ENCODE measurements around the gene TEKTIP1. TPM values are rescaled to one million over a fixed set of nuclear protein-coding genes. Genes with fewer than 3 reads are reported as not detected.

The TEKTIP1 gene
- total RNA-seq, 1 experiment from 2014 or later: not detected

DNA sequence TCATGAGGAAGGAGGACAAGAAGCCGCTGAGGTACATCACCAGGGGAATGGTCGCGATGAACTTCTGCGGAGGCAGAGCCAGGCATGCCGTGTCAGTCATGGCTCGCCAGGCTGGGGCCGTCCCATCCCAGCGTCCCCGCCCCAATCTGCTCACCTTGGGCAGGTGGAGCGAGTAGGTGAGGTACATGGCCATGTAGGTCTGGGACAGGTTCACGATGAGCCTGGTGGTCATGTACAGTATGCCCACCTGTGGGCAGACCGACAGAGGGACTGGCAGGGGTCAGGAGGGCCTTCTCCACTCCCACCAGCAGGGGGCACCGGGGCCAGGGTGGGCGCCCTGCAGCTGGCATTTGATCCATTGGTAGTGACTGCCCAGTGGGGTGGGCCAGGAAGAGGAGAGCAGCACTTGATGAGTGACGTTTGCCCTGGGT is 8.3 kb downstream of the TEKTIP1 start:
- DNase-seq: peak; percentile 86
- H3K27me3 ChIP-seq (ENCODE audit: control insufficient read depth, insufficient read depth, low read length): no peaks in the 10 kb centered on the region

DNA sequence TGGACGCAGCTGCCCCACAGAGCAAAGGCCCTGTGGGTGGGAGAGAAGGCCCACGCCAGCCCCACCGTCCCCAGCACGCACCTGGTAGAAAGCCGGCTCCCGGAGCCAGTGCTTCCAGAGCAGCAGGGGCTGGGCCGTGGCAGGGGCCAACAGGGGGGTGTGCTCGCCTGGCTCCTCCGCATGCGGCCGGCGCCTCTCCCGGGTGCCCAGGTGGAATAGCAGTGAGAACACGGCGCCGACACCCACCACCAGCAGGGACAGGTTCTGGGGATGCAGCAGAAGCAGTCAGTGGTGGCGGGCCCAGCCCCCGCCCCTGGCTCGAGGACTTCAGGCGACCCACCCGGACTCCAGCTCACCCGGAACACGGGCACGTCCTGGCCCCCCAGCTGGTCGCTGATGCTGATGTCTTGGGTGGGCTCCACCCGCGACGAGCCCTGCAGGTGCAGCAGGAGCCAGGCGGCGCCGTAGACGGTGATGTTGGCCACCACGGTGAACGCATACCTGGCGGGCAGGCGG is 8.9 kb downstream of the TEKTIP1 start:
- no peak for DNase-seq
- no peaks in the 10 kb centered on the region for H3K27me3 ChIP-seq (ENCODE audit: control insufficient read depth, insufficient read depth, low read length)
- H3K4me3 ChIP-seq (ENCODE audit: insufficient read depth, low read depth, low read length): no peak overlapping the region
- H3K36me3 ChIP-seq (replicated peaks; ENCODE audit: control insufficient read depth, insufficient read depth, low read length): peaks cover 1% of the 10 kb centered on the region; the same call in 1 of the 2 replicates

More for the DNA sequence above, 8.3 kb downstream of the TEKTIP1 start:
- Histone ChIP-seq H3K4me3 (ENCODE audit: insufficient read depth, low read depth, low read length) (no peak overlapping the region), H3K36me3 (replicated peaks; ENCODE audit: control insufficient read depth, insufficient read depth, low read length) (peaks cover 1% of the 10 kb centered on the region; the same call in 1 of the 2 replicates)

- DNase-seq: no peak
- Histone ChIP-seq H3K4me3 (ENCODE audit: insufficient read depth, low read depth, low read length) (no peak overlapping the region), H3K36me3 (replicated peaks; ENCODE audit: control insufficient read depth, insufficient read depth, low read length) (peaks cover 1% of the 10 kb centered on the region; the same call in 1 of the 2 replicates), H3K27me3 (ENCODE audit: control insufficient read depth, insufficient read depth, low read length) (no peaks in the 10 kb centered on the region)
Measured at GRCh38 chr19:3548606-3549005, 9.6 kb downstream of the TEKTIP1 start.

DNA sequence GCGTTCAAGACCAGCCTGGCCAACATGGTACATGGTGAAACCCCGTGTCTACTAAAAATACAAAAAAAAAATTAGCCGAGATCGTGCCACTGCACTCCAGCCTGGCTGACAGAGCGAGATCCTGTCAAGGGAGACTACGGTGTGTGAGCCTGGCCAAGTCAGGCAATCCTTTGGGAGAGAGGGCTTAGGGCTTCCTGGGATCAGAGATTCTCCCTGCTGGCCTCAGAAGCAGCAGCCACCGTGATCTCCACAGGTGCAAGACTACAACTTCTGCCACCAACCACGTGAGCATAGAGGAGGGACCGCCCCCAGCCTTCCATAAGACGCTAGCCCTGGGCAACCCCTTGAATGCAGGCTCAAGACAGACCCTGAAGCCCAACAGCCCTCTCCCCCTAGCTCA is 10.8 kb downstream of the TEKTIP1 start:
- H3K36me3 ChIP-seq (replicated peaks; ENCODE audit: control insufficient read depth, insufficient read depth, low read length): peaks cover 1% of the 10 kb centered on the region; the same call in 1 of the 2 replicates
- no peak for DNase-seq
- no peak overlapping the region for H3K4me3 ChIP-seq (ENCODE audit: insufficient read depth, low read depth, low read length)
- H3K27me3 ChIP-seq (ENCODE audit: control insufficient read depth, insufficient read depth, low read length): no peaks in the 10 kb centered on the region

GRCh38 chr19:3550947-3551791 is 12.2 kb downstream of the TEKTIP1 start:
- Histone ChIP-seq H3K36me3 (replicated peaks; ENCODE audit: control insufficient read depth, insufficient read depth, low read length) (no peaks in the 10 kb centered on the region; the same call in 1 of the 2 replicates), H3K27me3 (ENCODE audit: control insufficient read depth, insufficient read depth, low read length) (no peaks in the 10 kb centered on the region), H3K4me3 (ENCODE audit: insufficient read depth, low read depth, low read length) (no peak overlapping the region)
- no peak for DNase-seq

DNA sequence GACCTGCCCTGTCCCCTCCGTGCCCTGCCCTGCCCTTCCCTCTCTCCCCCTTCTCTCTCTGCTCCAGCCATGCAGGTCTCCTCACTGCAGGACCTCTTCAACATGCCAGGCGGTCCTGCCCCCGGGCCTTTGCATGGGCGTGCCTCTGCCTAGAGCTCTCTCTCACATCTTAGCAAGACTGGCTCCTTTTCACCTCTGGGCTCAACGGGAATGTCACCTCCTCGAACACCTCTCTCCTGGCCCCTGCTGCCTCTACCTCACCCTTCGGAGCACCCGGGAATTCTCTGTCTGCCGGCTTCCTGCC is 12.8 kb downstream of the TEKTIP1 start:
- H3K36me3 ChIP-seq (replicated peaks; ENCODE audit: control insufficient read depth, insufficient read depth, low read length): no peaks in the 10 kb centered on the region; the same call in 1 of the 2 replicates
- DNase-seq: no peak
- no peaks in the 10 kb centered on the region; the same call in 1 of the 2 replicates for H3K27me3 ChIP-seq (ENCODE audit: control insufficient read depth, insufficient read depth, low read length)
- no peak overlapping the region for H3K4me3 ChIP-seq (ENCODE audit: insufficient read depth, low read depth, low read length)

- Histone ChIP-seq H3K4me3 (ENCODE audit: insufficient read depth, low read depth, low read length) (no peak overlapping the region), H3K27me3 (ENCODE audit: control insufficient read depth, insufficient read depth, low read length) (no peaks in the 10 kb centered on the region; the same call in 1 of the 2 replicates), H3K36me3 (replicated peaks; ENCODE audit: control insufficient read depth, insufficient read depth, low read length) (no peaks in the 10 kb centered on the region)
- no peak for DNase-seq
Measured at GRCh38 chr19:3554254-3555083, 15.5 kb downstream of the TEKTIP1 start.

DNA sequence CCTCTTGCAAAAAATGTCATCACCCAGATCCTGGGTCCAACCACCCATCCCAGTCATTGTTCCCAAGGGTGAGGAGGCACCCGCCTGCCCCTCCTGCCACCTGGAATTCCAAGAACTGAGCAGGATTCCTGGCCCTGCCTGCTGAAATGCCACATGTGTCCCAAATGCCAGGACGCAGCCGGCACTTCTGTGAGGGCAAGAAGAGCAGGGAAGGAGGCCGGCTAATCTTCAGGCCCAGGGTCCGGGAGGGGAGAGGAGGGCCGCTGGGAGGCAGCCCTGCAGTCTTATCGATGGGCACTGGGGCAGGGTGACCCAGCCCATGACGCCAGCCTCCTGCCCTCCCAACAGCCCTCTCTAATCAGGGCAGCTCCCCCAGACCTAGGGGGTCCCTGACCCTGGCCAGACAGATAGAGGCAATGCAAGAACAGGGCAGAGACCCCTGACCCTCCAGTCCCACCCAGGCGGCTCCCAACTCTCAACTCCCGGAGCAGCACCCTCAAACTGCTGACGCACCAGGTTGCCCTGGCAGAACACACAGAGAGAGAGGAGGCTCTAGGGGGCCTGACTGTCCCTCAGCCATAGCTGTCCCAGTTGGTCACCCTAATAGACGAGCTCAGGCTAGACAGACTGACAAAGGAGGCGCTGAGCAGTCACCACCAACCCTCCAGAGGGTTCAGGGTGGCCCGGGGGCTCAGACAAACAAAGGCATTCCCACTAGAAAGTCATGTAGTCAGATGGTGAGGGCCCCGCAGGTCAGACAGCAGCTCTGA is 16.9 kb downstream of the TEKTIP1 start:
- peak; percentile 49 for DNase-seq
- Histone ChIP-seq H3K4me3 (ENCODE audit: insufficient read depth, low read depth, low read length) (no peak overlapping the region), H3K27me3 (ENCODE audit: control insufficient read depth, insufficient read depth, low read length) (no peaks in the 10 kb centered on the region; the same call in 1 of the 2 replicates), H3K36me3 (replicated peaks; ENCODE audit: control insufficient read depth, insufficient read depth, low read length) (no peaks in the 10 kb centered on the region)

DNA sequence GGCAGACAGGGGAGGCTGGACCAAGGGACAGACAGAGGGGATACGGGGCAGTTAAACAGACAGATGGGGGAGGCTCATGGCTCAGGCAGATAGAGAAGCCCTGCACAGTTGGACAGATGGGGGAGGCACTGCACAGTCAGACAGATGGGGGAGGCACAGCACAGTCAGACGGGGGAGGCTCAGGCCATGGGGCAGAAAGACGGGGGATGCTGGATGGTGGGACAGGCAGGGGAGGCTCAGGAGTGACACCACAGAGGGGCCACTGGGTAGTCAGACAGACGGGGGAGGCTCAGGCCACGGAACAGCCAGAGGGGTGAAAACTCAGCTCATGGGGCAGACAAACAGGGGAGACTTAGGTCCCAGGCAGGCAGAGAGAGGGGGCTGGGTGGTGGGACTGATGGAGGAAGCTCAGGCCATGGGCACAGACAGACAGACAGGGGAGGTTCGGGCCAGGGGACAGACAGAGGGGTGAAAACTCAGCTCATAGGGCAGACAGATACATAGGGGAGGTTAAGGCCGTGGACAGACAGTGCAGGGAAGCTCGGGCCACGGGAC is 17.5 kb downstream of the TEKTIP1 start:
- no peaks in the 10 kb centered on the region for H3K36me3 ChIP-seq (replicated peaks; ENCODE audit: control insufficient read depth, insufficient read depth, low read length)
- no peaks in the 10 kb centered on the region; the same call in 1 of the 2 replicates for H3K27me3 ChIP-seq (ENCODE audit: control insufficient read depth, insufficient read depth, low read length)
- no peak for DNase-seq
- H3K4me3 ChIP-seq (ENCODE audit: insufficient read depth, low read depth, low read length): peak overlapping the region; percentile 88

GRCh38 chr19:3556978-3557460 is 18.0 kb downstream of the TEKTIP1 start:
- H3K27me3 ChIP-seq (ENCODE audit: control insufficient read depth, insufficient read depth, low read length): no peaks in the 10 kb centered on the region; the same call in 1 of the 2 replicates
- peak overlapping the region; percentile 88 for H3K4me3 ChIP-seq (ENCODE audit: insufficient read depth, low read depth, low read length)
- DNase-seq: peak; percentile 91
- H3K36me3 ChIP-seq (replicated peaks; ENCODE audit: control insufficient read depth, insufficient read depth, low read length): no peaks in the 10 kb centered on the region

DNA sequence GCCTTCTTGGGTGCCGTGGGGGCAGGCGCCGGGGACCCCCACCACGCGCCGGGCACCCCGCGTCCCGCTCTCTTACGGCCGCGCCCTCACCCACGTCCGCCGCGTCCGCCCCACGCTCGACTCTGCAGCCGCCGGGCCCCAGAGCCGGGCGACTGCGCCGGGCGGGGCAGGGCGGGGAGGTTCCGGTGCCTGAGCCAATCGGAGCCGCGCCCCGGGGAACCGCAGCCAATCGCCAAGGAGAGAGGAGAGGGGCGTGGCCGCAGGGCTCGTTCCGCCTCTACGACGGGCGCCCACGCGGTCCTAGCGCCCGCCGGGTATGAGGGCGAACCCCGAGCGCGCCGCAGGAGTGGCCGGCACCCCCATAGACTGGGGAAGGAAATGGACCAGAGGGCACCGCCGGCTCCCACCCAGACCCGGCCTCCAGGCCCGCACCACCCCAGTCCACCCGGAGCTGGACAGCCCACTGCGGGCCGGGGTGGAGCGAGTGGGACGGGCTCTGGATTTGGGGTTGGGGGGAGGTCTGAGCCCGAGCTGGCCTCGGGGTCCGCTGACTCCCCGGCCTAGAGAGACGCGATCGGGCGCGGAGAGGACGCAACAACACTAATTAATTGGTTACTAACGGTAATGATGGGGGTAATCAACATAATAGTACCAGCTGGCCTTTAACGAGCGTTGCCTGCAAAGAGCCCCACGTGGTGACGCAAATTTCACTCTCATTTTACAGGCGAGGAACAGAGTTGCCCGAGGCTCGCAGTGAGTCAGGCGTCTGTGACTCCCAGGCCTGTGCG is 18.7 kb downstream of the TEKTIP1 start, which contains the start of gene MFSD12:
Gene MFSD12 (minus strand): TSS at position 126 of the 788 bp plus-strand sequence. CDS start 183 bp downstream, outside the sequence.
- H3K36me3 ChIP-seq (replicated peaks; ENCODE audit: control insufficient read depth, insufficient read depth, low read length): no peaks in the 10 kb centered on the region
- H3K4me3 ChIP-seq (ENCODE audit: insufficient read depth, low read depth, low read length): peak within 1 kb of the TSS; percentile 88
- H3K27me3 ChIP-seq (ENCODE audit: control insufficient read depth, insufficient read depth, low read length): no peaks in the 10 kb centered on the region; the same call in 1 of the 2 replicates
- DNase-seq: peak; percentile 100

DNA sequence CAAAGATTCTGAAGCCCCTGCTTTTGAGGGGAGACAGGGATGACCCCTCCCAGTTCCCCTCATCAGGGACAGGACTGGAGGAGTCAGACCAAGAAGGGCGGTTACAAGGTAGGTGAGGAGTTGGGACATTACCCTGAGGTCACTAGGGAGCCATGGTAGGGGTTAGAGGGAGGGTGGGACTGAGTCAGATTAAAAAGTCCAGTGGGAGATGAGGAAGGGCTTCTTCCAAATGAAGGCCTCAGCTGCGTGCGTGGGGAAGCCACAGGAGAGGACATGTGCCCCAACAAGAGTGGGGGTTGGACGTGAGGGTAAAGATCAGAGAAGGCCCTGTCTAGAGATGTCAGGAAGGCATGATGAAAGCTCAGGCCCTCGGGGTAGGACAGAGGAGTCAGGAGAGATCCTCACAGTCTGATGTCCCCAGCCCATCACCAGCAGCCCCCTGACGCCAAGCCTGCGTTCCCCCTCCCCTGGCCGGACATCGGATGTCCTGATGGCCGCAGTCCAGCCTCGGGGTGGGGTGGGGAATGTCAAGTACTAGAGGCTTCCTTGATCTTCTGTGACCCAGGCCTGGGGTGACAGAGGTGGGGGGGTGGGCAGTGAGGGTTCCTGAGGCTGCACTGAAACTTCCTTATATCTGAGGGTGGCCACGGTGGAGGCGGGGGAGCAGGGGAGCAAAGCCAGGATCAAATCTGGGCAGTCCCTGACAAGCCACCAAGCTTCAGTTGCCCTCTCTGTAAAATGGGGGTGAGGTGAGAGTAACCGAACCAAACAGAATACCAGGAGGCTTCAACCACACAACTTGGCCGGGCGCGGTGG is 24.9 kb downstream of the TEKTIP1 start:
- Histone ChIP-seq H3K27me3 (ENCODE audit: control insufficient read depth, insufficient read depth, low read length) (no peaks in the 10 kb centered on the region), H3K36me3 (replicated peaks; ENCODE audit: control insufficient read depth, insufficient read depth, low read length) (no peaks in the 10 kb centered on the region), H3K4me3 (ENCODE audit: insufficient read depth, low read depth, low read length) (no peak overlapping the region)
- DNase-seq: peak; percentile 34

Data from H7 (cell line).